BLaER1 (cell line): ENCODE results near the gene YTHDC2.

Source experiments
- H3K27ac ChIP-seq: shearing (Covaris generic); formaldehyde crosslinking; 2 replicates; pipeline ENCODE4 v1.8.1; 2022
- H3K27me3 ChIP-seq: shearing (Covaris generic); formaldehyde crosslinking; 2 replicates; pipeline ENCODE4 v1.8.1; 2022
- H3K36me3 ChIP-seq: shearing (Covaris generic); formaldehyde crosslinking; 2 replicates; pipeline ENCODE4 v1.8.1; 2022
- H3K4me1 ChIP-seq: shearing (Covaris generic); formaldehyde crosslinking; 2 replicates; pipeline ENCODE4 v1.8.1; 2022
- H3K4me2 ChIP-seq: shearing (Covaris generic); formaldehyde crosslinking; 2 replicates; pipeline ENCODE4 v1.8.1; 2022
- H3K4me3 ChIP-seq: shearing (Covaris generic); formaldehyde crosslinking; 2 replicates; pipeline ENCODE4 v1.8.1; 2022
- H3K9ac ChIP-seq: shearing (Covaris generic); formaldehyde crosslinking; 2 replicates; pipeline ENCODE4 v1.8.1; 2022
- H3K9me3 ChIP-seq: shearing (Covaris generic); formaldehyde crosslinking; 2 replicates; pipeline ENCODE4 v1.8.1; 2022
- H4K20me1 ChIP-seq: shearing (Covaris generic); formaldehyde crosslinking; 2 replicates; pipeline ENCODE4 v1.8.1; 2022
- Cebpa-rat ChIP-seq: shearing (Covaris generic); IDR thresholded peaks from 2 replicates; pipeline ENCODE4 v1.8.1; 2022

Gene YTHDC2

DNA sequence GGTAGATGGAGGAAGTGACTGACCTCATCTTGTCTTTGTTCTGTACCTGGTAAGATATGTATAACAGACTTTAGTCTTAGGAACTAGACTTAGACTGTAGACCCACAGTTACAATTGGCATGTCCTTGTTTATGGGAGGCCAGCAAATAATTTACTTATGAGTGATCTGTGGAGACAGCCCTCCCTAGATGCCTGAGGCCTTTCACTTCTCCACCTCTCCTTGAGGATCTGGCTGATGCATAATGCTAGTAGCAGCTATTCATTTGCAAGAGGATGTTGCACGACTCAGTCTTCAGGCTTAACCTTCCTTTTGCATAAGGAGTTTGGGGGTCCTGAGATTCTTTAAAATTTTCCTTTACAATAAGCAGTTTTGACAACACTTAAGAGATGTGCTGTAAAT, 100.7 kb downstream of the YTHDC2 start:
- no peaks in the 10 kb centered on the region for H3K27me3 ChIP-seq

DNA sequence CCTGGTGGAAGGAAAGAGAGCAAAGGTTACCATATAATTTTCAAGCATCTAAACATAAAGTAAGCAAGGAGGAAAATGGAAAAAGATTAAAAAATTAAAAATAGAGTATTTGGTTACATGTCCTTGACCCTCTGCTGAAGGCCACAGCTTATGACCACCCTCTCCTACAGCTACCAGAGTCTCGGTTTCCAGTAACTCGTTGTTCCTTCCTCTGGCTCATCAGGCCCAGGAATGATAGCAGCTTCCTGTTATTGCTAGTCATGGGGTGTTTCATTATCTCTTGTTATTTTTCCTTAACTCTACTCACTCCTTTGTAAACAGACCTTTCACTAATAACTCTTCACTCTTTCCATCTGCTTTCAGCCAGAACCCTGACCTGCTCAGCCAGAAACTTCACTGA, 102.2 kb downstream of the YTHDC2 start:
- Histone ChIP-seq H3K4me2 (no peak overlapping the region), H3K36me3 (no peaks in the 10 kb centered on the region), H3K4me3 (no peak overlapping the region), H3K27ac (no peak overlapping the region), H3K9ac (no peak overlapping the region), H3K4me1 (no peaks in the 10 kb centered on the region), H4K20me1 (no peaks in the 10 kb centered on the region), H3K9me3 (peaks cover 15% of the 10 kb centered on the region), H3K27me3 (no peaks in the 10 kb centered on the region)
- no peak for TF ChIP-seq Cebpa-rat

More for the DNA sequence above, 100.7 kb downstream of the YTHDC2 start:
- Histone ChIP-seq H4K20me1 (no peaks in the 10 kb centered on the region), H3K4me2 (no peak overlapping the region), H3K36me3 (no peaks in the 10 kb centered on the region), H3K4me3 (no peak overlapping the region), H3K4me1 (no peaks in the 10 kb centered on the region), H3K9ac (no peak overlapping the region), H3K27ac (no peak overlapping the region), H3K9me3 (peaks cover 22% of the 10 kb centered on the region)
- TF ChIP-seq Cebpa-rat: no peak

DNA sequence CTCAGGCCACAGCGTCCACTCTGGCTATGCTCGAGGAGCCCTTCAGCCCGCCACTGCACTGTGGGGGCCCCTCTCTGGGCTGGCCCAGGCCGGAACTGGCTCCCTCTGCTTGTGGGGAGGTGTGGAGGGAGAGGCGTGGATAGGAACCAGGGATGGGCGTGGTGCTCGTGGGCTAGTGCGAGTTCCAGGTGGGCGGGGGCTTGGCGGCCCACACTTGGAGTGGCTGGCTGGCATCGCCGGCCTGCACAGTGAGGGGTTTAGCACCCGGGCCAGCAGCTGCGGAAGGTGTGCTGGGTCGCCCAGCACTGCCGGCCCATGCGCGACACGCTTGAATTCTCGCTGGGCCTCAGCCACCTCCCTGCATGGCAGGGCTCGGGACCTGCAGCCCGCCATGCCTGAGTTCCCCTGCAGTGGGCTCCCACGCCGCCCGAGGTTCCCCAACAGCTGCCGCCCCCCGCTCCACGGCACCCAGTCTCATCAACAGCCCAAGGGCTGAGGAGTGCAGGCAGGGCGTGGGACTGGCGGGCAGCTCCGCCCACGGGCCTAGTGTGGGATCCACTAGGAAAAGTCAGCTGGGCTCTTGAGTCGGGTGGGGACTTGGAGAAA, 103.8 kb downstream of the YTHDC2 start:
- H3K9me3 ChIP-seq: peaks cover 15% of the 10 kb centered on the region
- no peaks in the 10 kb centered on the region for H3K27me3 ChIP-seq
- no peaks in the 10 kb centered on the region for H3K36me3 ChIP-seq
- no peak overlapping the region for H3K9ac ChIP-seq
- H4K20me1 ChIP-seq: no peaks in the 10 kb centered on the region
- TF ChIP-seq Cebpa-rat: no peak
- no peak overlapping the region for H3K4me3 ChIP-seq
- H3K4me2 ChIP-seq: no peak overlapping the region
- H3K27ac ChIP-seq: no peak overlapping the region
- H3K4me1 ChIP-seq: no peaks in the 10 kb centered on the region

DNA sequence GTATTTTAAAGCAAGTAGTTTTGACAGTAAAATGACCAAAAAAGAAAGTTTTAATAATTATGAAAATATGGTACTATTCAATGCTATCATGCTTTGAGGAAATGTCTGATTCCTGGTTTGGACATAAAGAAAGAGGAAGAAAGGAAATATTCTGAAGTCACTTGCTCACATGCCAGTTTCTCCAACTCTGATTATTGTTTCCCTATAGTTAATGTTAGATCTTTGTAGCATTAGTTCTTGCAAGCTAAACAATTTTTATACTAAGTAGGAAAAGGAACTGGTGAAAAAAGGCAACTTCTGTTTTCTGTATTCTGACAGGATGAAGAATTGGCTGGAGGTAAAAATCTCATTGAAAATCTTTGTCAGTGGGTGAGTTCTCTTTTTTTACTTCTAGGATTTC, 119.5 kb downstream of the YTHDC2 start:
- no peak overlapping the region for H3K4me2 ChIP-seq

DNA sequence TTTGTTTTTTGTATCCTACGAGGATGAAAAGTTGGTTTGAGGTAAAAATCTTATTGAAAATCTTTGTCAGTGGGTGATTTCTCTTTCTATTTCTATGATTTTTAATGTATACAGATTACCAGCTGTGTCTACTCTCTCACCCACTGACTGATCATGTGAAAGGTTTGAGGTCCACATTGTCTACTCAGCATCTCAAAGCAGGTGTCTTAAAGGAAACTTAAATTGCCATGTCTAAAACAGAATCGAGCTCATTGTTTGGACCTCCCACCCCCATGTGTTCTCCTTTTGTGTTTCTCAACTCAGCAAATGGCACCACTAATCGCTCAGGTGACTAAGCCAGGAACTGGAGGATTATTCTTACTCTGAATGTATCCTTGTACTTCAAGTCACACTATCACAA, 121.5 kb downstream of the YTHDC2 start:
- Histone ChIP-seq H4K20me1 (no peaks in the 10 kb centered on the region), H3K9ac (no peak overlapping the region), H3K9me3 (peaks cover 7% of the 10 kb centered on the region; the same call in 1 of the 2 replicates), H3K27me3 (no peaks in the 10 kb centered on the region), H3K27ac (no peak overlapping the region), H3K4me2 (no peak overlapping the region), H3K36me3 (no peaks in the 10 kb centered on the region), H3K4me1 (no peaks in the 10 kb centered on the region), H3K4me3 (no peak overlapping the region)
- no peak for TF ChIP-seq Cebpa-rat

More for the DNA sequence above, 119.5 kb downstream of the YTHDC2 start:
- Histone ChIP-seq H3K27ac (no peak overlapping the region), H3K9me3 (peaks cover 4% of the 10 kb centered on the region; the same call in 1 of the 2 replicates), H3K27me3 (no peaks in the 10 kb centered on the region), H4K20me1 (no peaks in the 10 kb centered on the region), H3K9ac (no peak overlapping the region), H3K4me1 (no peaks in the 10 kb centered on the region), H3K4me3 (no peak overlapping the region), H3K36me3 (no peaks in the 10 kb centered on the region)
- no peak for TF ChIP-seq Cebpa-rat

DNA sequence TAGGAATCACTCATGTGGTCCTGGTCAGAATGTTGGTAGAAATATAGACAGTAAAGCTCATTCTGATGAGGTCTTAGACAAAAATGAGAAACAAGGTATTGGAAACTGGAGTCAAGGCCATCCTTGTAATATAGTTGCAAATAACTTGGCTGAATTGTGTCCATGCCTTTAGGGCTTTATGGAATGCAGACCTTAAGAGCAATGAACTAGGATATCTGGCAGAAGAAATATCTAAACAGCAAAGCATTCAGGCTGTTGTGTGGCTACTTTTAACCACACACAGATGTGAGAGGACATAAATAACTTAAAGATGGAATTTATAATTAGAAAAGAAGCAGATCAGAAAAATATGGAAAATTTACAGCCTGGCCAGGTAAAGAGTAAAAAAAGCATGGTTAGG, 128.2 kb downstream of the YTHDC2 start:
- Histone ChIP-seq H4K20me1 (no peaks in the 10 kb centered on the region), H3K9ac (no peak overlapping the region), H3K27ac (no peak overlapping the region), H3K4me3 (no peak overlapping the region), H3K36me3 (no peaks in the 10 kb centered on the region), H3K27me3 (no peaks in the 10 kb centered on the region), H3K9me3 (peaks cover 7% of the 10 kb centered on the region; the same call in 1 of the 2 replicates), H3K4me2 (no peak overlapping the region), H3K4me1 (no peaks in the 10 kb centered on the region)
- TF ChIP-seq Cebpa-rat: no peak
